Lower leg skin (tissue), 4 donors: Measurements from ENCODE around the gene STK33. TPM values are rescaled to one million over a fixed set of nuclear protein-coding genes. Genes with fewer than 3 reads are reported as not detected.
A peak's percentile ranks its signal among the peaks of the same experiment; 100 is the strongest.

ENCODE experiments used
- DNase-seq, 2 donors: peaks; one replicate each; pipeline ENCODE4 v3.0.0-alpha.2; 2019; ENCODE audit warnings: low spot score in 2 of 2
- H3K4me3 ChIP-seq: fragments of 200-600 bp; sonication (generic); 2 replicates; pipeline ENCODE4 v1.5.1; 2017; ENCODE audit warnings: mild to moderate bottlenecking, low read depth; ENCODE audit not compliant: poor library complexity, severe bottlenecking
- CTCF ChIP-seq, 3 donors: fragments of 450-650 bp; IDR thresholded peaks; one replicate each; pipeline ENCODE4 v1.5.1; 2016; ENCODE audit warnings: antibody characterized with exemption in 3 of 3, mild to moderate bottlenecking in 3 of 3, moderate library complexity in 2 of 3
- POLR2A ChIP-seq, 2 donors: fragments of 450-650 bp; IDR thresholded peaks; one replicate each; pipeline ENCODE4 v1.6.1; 2016 to 2017; ENCODE audit warnings: antibody characterized with exemption in 2 of 2, mild to moderate bottlenecking in 1 of 2, moderate library complexity in 1 of 2
- WGBS, 2 donors: methylation state at CpG; one replicate each; pipeline ENCODE4 v1.1.5; 2018; 5-methylcytosine and 5-hydroxymethylcytosine counted together
- intact Hi-C: fragments of 100-400 bp; cut with DNase I; formaldehyde crosslinking; loops from one replicate; pipeline ENCODE4 v1.15.0; 2023; ENCODE audit warnings: low total_unique reads
- total RNA-seq, 4 donors: library from RNA; depleted of rRNA; stranded (reverse); fragments of >200 nt; gene quantifications; one replicate each; pipeline ENCODE4 v1.1.0, GENCODE V29; 2016

STK33 gene
- total RNA-seq, 4 donors from 2014 or later, result 0.23 to 6.5 (median 0.29) TPM; not detected in 1

DNA sequence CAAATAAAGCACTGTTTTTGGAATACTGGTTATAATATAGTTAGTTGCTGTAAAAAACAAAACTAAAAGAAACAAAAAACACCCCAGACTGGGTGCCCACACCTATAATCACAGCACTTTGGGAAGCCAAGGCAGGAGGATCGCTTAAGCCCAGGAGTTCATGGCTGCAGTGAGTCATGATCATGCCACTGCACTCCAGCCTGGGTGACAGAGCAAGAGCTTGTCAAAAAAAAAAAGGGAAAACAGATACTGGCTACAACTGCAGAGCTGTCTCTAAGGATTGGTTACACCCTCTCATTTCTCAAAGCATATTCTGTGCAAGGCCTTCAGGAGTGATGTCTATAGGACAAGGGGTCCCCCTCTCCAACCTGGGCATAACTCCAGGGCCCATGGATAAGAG lies 14.6 kb upstream of the STK33 start:
- DNase-seq, result no peak
- intact Hi-C loops, result no loop called here
- no peak overlapping the region for H3K4me3 ChIP-seq
- TF ChIP-seq POLR2A (IDR thresholded peaks at IDR 0.05) (no peak), CTCF (IDR thresholded peaks at IDR 0.05) (no peak)
- WGBS, 2 donors, result 25 to 68% methylated on average over 1 of the region's 1 CpG

- 89 to 100% methylated on average over 1 of the region's 1 CpG for WGBS, 2 donors
- TF ChIP-seq CTCF (IDR thresholded peaks at IDR 0.05) (no peak), POLR2A (IDR thresholded peaks at IDR 0.05) (no peak)
- intact Hi-C loops, result no loop called here
- no peak overlapping the region for H3K4me3 ChIP-seq
- no peak for DNase-seq
Measured at GRCh38 chr11:8605971-8606563, 12.0 kb upstream of the STK33 start.

GRCh38 chr11:8604078-8604723 lies 10.2 kb upstream of the STK33 start:
- 10 to 17% methylated on average over 9 of the region's 9 CpGs for WGBS, 2 donors
- no peak for TF ChIP-seq POLR2A (IDR thresholded peaks at IDR 0.05)
- TF ChIP-seq CTCF (IDR thresholded peaks at IDR 0.05), result no peak
- DNase-seq, result peak in 1 of 2 donors; percentile 81
- intact Hi-C loops, result no loop called here
- H3K4me3 ChIP-seq, result no peak overlapping the region

- DNase-seq, result no peak
Measured at GRCh38 chr11:8603696-8604077, 9.7 kb upstream of the STK33 start.

GRCh38 chr11:8601376-8602133 lies 7.5 kb upstream of the STK33 start:
- 75 to 86% methylated on average over 9 of the region's 9 CpGs for WGBS, 2 donors
- no peak overlapping the region for H3K4me3 ChIP-seq
- DNase-seq, result peak in 1 of 2 donors; percentile 80
- intact Hi-C loops, result no loop called here
- no peak for TF ChIP-seq POLR2A (IDR thresholded peaks at IDR 0.05)
- no peak for TF ChIP-seq CTCF (IDR thresholded peaks at IDR 0.05)

More at GRCh38 chr11:8603696-8604077, 9.7 kb upstream of the STK33 start:
- 47 to 65% methylated on average over 2 of the region's 2 CpGs for WGBS, 2 donors
- intact Hi-C loops, result no loop called here
- TF ChIP-seq POLR2A (IDR thresholded peaks at IDR 0.05), result no peak
- H3K4me3 ChIP-seq, result no peak overlapping the region

GRCh38 chr11:8598506-8598905 lies 4.5 kb upstream of the STK33 start:
- TF ChIP-seq CTCF (IDR thresholded peaks at IDR 0.05) (no peak), POLR2A (IDR thresholded peaks at IDR 0.05) (no peak)
- no peak overlapping the region for H3K4me3 ChIP-seq
- DNase-seq, result no peak
- 93% methylated on average over 1 of the region's 1 CpG for WGBS, 2 donors
- intact Hi-C loops, result no loop called here
